Activated gamma-delta T cell (primary cell): ENCODE results near the gene CCDC74A.
"Not testable (repeated sequence)": the region's sequence is repeated elsewhere in the genome, so short reads cannot be mapped to it uniquely, and the experiment has no call there.

Source experiments
- DNase-seq: peaks from one replicate; lab custom pipeline; 2025; lab: John Stamatoyannopoulos, UW

The CCDC74A gene

GRCh38 chr2:131556998-131557397, 29.3 kb downstream of the CCDC74A start:
- no peak for DNase-seq

- no peak for DNase-seq
These were observed 30.1 kb downstream of the CCDC74A start for GRCh38 chr2:131557558-131558321.

- DNase-seq = no peak
These were observed 38.7 kb downstream of the CCDC74A start for GRCh38 chr2:131566371-131566770.

GRCh38 chr2:131567891-131568290, 40.2 kb downstream of the CCDC74A start:
- no peak for DNase-seq

- DNase-seq = not testable (repeated sequence)
These were observed 40.7 kb downstream of the CCDC74A start for GRCh38 chr2:131568401-131568800.

GRCh38 chr2:131572175-131572574, 44.5 kb downstream of the CCDC74A start:
- no peak for DNase-seq

GRCh38 chr2:131577812-131578211, 50.1 kb downstream of the CCDC74A start:
- DNase-seq = no peak

GRCh38 chr2:131580187-131580586, 52.5 kb downstream of the CCDC74A start:
- DNase-seq = no peak
